Hepatocyte (in vitro differentiated cells): ENCODE data around the gene SPINT2. TPM values are rescaled to one million over a fixed set of nuclear protein-coding genes. Genes with fewer than 3 reads are reported as not detected.
"Not testable (repeated sequence)": the region's sequence is repeated elsewhere in the genome, so short reads cannot be mapped to it uniquely, and the experiment has no call there.

Experiments
- DNase-seq: peaks from one replicate; pipeline ENCODE4 v3.0.0-alpha.2; 2016; ENCODE audit warnings: low spot score
- H2AFZ ChIP-seq: fragments of 200-600 bp; sonication (generic); 2 replicates; pipeline ENCODE4 v1.6.0; 2016; ENCODE audit warnings: antibody characterized with exemption, mild to moderate bottlenecking
- H3K27ac ChIP-seq: fragments of 200-600 bp; sonication (generic); 2 replicates; pipeline ENCODE4 v1.5.1; 2016; ENCODE audit warnings: mild to moderate bottlenecking
- H3K27me3 ChIP-seq: fragments of 200-600 bp; sonication (generic); 2 replicates; pipeline ENCODE4 v1.6.1; 2016
- H3K36me3 ChIP-seq: fragments of 200-600 bp; sonication (generic); replicated peaks from 2 replicates; pipeline ENCODE4 v1.5.1; 2016; ENCODE audit warnings: low read depth; ENCODE audit not compliant: insufficient read depth
- H3K4me1 ChIP-seq: fragments of 200-600 bp; sonication (generic); 2 replicates; pipeline ENCODE4 v1.5.1; 2016; ENCODE audit warnings: mild to moderate bottlenecking, moderate library complexity; ENCODE audit not compliant: insufficient read depth
- H3K4me2 ChIP-seq: fragments of 200-600 bp; sonication (generic); 2 replicates; pipeline ENCODE4 v1.6.0; 2016
- H3K4me3 ChIP-seq: fragments of 200-600 bp; sonication (generic); 2 replicates; pipeline ENCODE4 v1.5.1; 2016; ENCODE audit warnings: mild to moderate bottlenecking
- H3K79me2 ChIP-seq: fragments of 200-600 bp; sonication (generic); 2 replicates; pipeline ENCODE4 v1.6.0; 2017; ENCODE audit warnings: mild to moderate bottlenecking
- H3K9me2 ChIP-seq: fragments of 200-600 bp; sonication (generic); replicated peaks from 2 replicates; pipeline ENCODE4 v1.6.0; 2017; ENCODE audit warnings: mild to moderate bottlenecking; ENCODE audit not compliant: insufficient read depth
- H3K9me3 ChIP-seq: fragments of 200-600 bp; sonication (generic); 2 replicates; pipeline ENCODE4 v1.5.1; 2016; ENCODE audit warnings: low read depth, mild to moderate bottlenecking
- H4K20me1 ChIP-seq: fragments of 200-600 bp; sonication (generic); 2 replicates; pipeline ENCODE4 v1.6.0; 2016; ENCODE audit warnings: mild to moderate bottlenecking; ENCODE audit not compliant: insufficient read depth, poor library complexity, severe bottlenecking
- EZH2 ChIP-seq: fragments of 200-600 bp; sonication (generic); IDR thresholded peaks from 2 replicates; pipeline ENCODE4 v1.6.1; 2016; ENCODE audit warnings: antibody characterized with exemption, mild to moderate bottlenecking, borderline replicate concordance
- EZH2phosphoT487 ChIP-seq: fragments of 200-600 bp; sonication (generic); IDR thresholded peaks from one replicate; pipeline ENCODE4 v1.6.1; 2018; ENCODE audit warnings: antibody characterized with exemption, mild to moderate bottlenecking, low read depth, moderate library complexity; ENCODE audit not compliant: unreplicated experiment, severe bottlenecking
- WGBS: methylation state at CpG from one replicate; pipeline ENCODE4 v1.1.6; 2016; ENCODE audit warnings: low lambda C conversion rate; ENCODE audit errors: missing lambda C conversion rate; 5-methylcytosine and 5-hydroxymethylcytosine counted together
- polyA plus RNA-seq: library from polyadenylated mRNA; unstranded; fragments of >200 nt; fragmentation: Nextera tagmentation; extraction: Ambion mirVana; gene quantifications from 2 replicates; pipeline ENCODE4 v1.2.1, GENCODE V29; 2016
- small RNA-seq: library from RNA; depleted of rRNA; stranded (forward); fragments of <200 nt; gene quantifications from one replicate; pipeline ENCODE3, GENCODE V24; 2014
- total RNA-seq: library from RNA; depleted of rRNA; stranded (reverse); fragments of >200 nt; gene quantifications from 2 replicates; pipeline ENCODE4 v1.2.3, GENCODE V29; 2014
- TF ChIP-seq, protein P1 (sequence below): fragments of 200-600 bp; sonication (generic); IDR thresholded peaks from 2 replicates; pipeline ENCODE4 v1.5.1; 2016; ENCODE audit warnings: antibody characterized with exemption, mild to moderate bottlenecking; ENCODE audit not compliant: poor library complexity

Gene SPINT2
- total and polyA plus RNA-seq, 2 experiments from 2014 or later, result 508 to 834 TPM

DNA sequence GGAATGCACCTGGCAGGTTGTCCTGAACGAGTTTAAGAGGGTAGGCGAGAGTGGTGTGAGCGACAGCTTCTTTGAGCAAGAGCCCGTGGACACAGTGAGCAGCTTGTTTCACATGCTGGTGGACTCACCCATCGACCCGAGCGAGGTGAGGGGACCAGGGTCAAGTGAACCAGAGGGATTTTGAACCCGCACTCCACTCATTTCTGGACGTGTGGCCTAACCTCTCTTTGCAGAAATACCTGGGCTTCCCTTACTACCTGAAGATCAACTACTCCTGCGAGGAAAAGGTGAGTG is 72.9 kb downstream of the SPINT2 start:
- 56% methylated on average over 10 of the region's 10 CpGs for WGBS
- H3K36me3 ChIP-seq, result no peaks in the 10 kb centered on the region
- DNase-seq, result no peak
- TF ChIP-seq EZH2phosphoT487, result no peak
- no peak for TF ChIP-seq EZH2
- TF ChIP-seq, protein P1, sequence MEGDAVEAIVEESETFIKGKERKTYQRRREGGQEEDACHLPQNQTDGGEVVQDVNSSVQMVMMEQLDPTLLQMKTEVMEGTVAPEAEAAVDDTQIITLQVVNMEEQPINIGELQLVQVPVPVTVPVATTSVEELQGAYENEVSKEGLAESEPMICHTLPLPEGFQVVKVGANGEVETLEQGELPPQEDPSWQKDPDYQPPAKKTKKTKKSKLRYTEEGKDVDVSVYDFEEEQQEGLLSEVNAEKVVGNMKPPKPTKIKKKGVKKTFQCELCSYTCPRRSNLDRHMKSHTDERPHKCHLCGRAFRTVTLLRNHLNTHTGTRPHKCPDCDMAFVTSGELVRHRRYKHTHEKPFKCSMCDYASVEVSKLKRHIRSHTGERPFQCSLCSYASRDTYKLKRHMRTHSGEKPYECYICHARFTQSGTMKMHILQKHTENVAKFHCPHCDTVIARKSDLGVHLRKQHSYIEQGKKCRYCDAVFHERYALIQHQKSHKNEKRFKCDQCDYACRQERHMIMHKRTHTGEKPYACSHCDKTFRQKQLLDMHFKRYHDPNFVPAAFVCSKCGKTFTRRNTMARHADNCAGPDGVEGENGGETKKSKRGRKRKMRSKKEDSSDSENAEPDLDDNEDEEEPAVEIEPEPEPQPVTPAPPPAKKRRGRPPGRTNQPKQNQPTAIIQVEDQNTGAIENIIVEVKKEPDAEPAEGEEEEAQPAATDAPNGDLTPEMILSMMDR, result no peak
- H2AFZ ChIP-seq, result no peak overlapping the region
- peak overlapping the region; percentile 37 for H3K4me3 ChIP-seq
- H3K4me1 ChIP-seq, result peaks cover 6% of the 10 kb centered on the region
- no peaks in the 10 kb centered on the region for H3K27me3 ChIP-seq
- peaks cover 6% of the 10 kb centered on the region for H3K79me2 ChIP-seq
- H3K4me2 ChIP-seq, result peak overlapping the region; percentile 81
- H3K27ac ChIP-seq, result peak overlapping the region; percentile 49
- H3K9me3 ChIP-seq, result no peaks in the 10 kb centered on the region
- H3K9me2 ChIP-seq, result no peaks in the 10 kb centered on the region
- H4K20me1 ChIP-seq, result no peaks in the 10 kb centered on the region

DNA sequence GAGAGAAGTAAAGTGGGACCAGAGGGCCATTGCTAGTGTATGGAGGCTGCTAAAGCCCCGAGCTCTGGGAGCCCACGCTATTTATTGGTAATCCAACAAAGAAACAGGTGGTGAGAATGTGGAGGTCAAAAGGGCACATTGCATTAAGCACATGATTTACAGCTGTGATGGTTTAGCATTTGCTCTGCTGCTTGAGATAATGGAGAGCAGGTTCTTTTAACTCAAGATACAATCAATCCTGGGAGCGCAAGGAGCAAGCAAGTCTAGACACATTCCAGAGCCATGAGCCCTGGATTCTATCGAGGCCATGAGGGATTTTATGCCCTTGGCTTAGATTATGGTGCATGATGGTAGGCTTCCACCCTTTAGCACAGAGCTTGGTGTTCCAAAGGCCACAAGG is 74.6 kb downstream of the SPINT2 start:
- DNase-seq, result not testable (repeated sequence)
- peak overlapping the region; percentile 33 for H3K27ac ChIP-seq
- whole genome bisulfite sequencing, result 12% methylated on average over 4 of the region's 4 CpGs

DNA sequence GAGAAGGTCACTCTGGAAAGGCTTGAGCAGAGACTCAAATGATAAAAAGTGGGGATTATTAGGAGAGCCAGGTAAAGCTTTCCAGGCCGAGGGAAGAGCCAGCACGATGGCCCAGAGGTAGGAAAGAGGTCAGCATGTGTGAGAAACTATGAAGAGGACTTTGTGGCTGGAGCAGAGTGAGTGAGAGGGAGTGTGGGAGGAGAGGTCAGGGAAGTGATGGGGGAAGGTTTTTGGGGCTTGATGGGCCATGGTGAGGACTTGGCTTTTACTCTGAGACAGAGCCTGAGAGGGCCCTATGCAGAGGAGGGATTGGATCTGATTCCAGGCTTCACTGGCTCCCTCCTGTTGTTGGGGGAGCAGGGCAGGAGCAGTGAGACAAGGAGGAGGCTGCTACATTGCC is 76.6 kb downstream of the SPINT2 start:
- Histone ChIP-seq H3K4me2 (no peak overlapping the region), H3K4me1 (peaks cover 6% of the 10 kb centered on the region), H3K9me3 (no peaks in the 10 kb centered on the region), H4K20me1 (no peaks in the 10 kb centered on the region), H3K27me3 (no peaks in the 10 kb centered on the region), H3K4me3 (no peak overlapping the region), H3K9me2 (no peaks in the 10 kb centered on the region), H3K79me2 (peaks cover 6% of the 10 kb centered on the region), H2AFZ (no peak overlapping the region), H3K27ac (no peak overlapping the region), H3K36me3 (no peaks in the 10 kb centered on the region)
- WGBS, result 93% methylated on average over 2 of the region's 2 CpGs
- TF ChIP-seq, protein P1, result no peak
- TF ChIP-seq EZH2phosphoT487, result no peak
- TF ChIP-seq EZH2, result no peak
- DNase-seq, result no peak

More for the DNA sequence above, 74.6 kb downstream of the SPINT2 start:
- H3K36me3 ChIP-seq, H3K4me2 ChIP-seq, H3K4me1 ChIP-seq, H3K79me2 ChIP-seq, H3K9me3 ChIP-seq, H4K20me1 ChIP-seq, H2AFZ ChIP-seq, H3K4me3 ChIP-seq, H3K27me3 ChIP-seq, H3K9me2 ChIP-seq: not testable (repeated sequence)

Small RNA genes within 50 kb of the gene (small RNA-seq; reads per million reads assigned to genes)
- not detected for gene RF00019

Other genes with a start within 250 kb of the SPINT2 start
- 1.2 and 2.1 TPM in 2 replicates for gene DPF1, start 40.4 kb upstream of the SPINT2 start, total RNA-seq
- 2.0 and 2.7 TPM in 2 replicates for gene DPF1, start 40.4 kb upstream of the SPINT2 start, polyA plus RNA-seq
- gene PPP1R14A, start 8.2 kb upstream of the SPINT2 start, total RNA-seq, result 13.0 and 15.1 TPM in 2 replicates
- gene PPP1R14A, start 8.2 kb upstream of the SPINT2 start, polyA plus RNA-seq, result 50.5 and 56.9 TPM in 2 replicates
- gene C19orf33, start 39.7 kb downstream of the SPINT2 start, total RNA-seq, result 126 and 153 TPM in 2 replicates
- 118 and 123 TPM in 2 replicates for gene C19orf33, start 39.7 kb downstream of the SPINT2 start, polyA plus RNA-seq
- 50.0 and 54.9 TPM in 2 replicates for gene YIF1B, start 51.4 kb downstream of the SPINT2 start, total RNA-seq
- 101 and 105 TPM in 2 replicates for gene YIF1B, start 51.4 kb downstream of the SPINT2 start, polyA plus RNA-seq
- 7.1 and 9.0 TPM in 2 replicates for gene KCNK6, start 55.3 kb downstream of the SPINT2 start, total RNA-seq
- 16.0 and 21.5 TPM in 2 replicates for gene KCNK6, start 55.3 kb downstream of the SPINT2 start, polyA plus RNA-seq
- 14.5 and 19.1 TPM in 2 replicates for gene CATSPERG, start 71.3 kb downstream of the SPINT2 start, total RNA-seq
- gene CATSPERG, start 71.3 kb downstream of the SPINT2 start, polyA plus RNA-seq, result 26.1 and 38.0 TPM in 2 replicates
- gene PSMD8, start 110.0 kb downstream of the SPINT2 start, total RNA-seq, result 250 and 263 TPM in 2 replicates
- 278 and 312 TPM in 2 replicates for gene PSMD8, start 110.0 kb downstream of the SPINT2 start, polyA plus RNA-seq
- gene GGN, start 123.5 kb downstream of the SPINT2 start, total RNA-seq, result 0.12 and 0.60 TPM in 2 replicates
- gene GGN, start 123.5 kb downstream of the SPINT2 start, polyA plus RNA-seq, result 1.1 and 1.6 TPM in 2 replicates
- gene SPRED3, start 124.1 kb downstream of the SPINT2 start, total RNA-seq, result 0.68 and 4.0 TPM in 2 replicates
- 2.3 and 3.9 TPM in 2 replicates for gene SPRED3, start 124.1 kb downstream of the SPINT2 start, polyA plus RNA-seq
- gene FAM98C, start 138.5 kb downstream of the SPINT2 start, total RNA-seq, result 9.9 and 17.3 TPM in 2 replicates
- gene FAM98C, start 138.5 kb downstream of the SPINT2 start, polyA plus RNA-seq, result 20.2 and 27.7 TPM in 2 replicates
- gene RASGRP4, start 161.6 kb downstream of the SPINT2 start, total RNA-seq, result 0.07 and 0.36 TPM in 2 replicates
- 0.44 TPM in 1 of 2 replicates, not detected in the other for gene RASGRP4, start 161.6 kb downstream of the SPINT2 start, polyA plus RNA-seq
- gene RYR1, start 169.1 kb downstream of the SPINT2 start, total RNA-seq, result 0.04 and 0.07 TPM in 2 replicates
- 0.21 and 0.39 TPM in 2 replicates for gene RYR1, start 169.1 kb downstream of the SPINT2 start, polyA plus RNA-seq